Panc1 (cell line): Measurements from ENCODE around the gene CWC25.

Experiments used
- CTCF ChIP-seq: fragments of 450-650 bp; IDR thresholded peaks from 2 replicates; pipeline ENCODE4 v1.5.1; 2017; ENCODE audit warnings: mild to moderate bottlenecking
- POLR2AphosphoS5 ChIP-seq: IDR thresholded peaks from 2 replicates; pipeline ENCODE4 v1.6.1; 2012; ENCODE audit warnings: mild to moderate bottlenecking, low read depth, low read length, moderate library complexity
- REST ChIP-seq, 2 experiments: IDR thresholded peaks; 2 replicates each; pipeline ENCODE4 v1.6.1; 2011 to 2012; ENCODE audit warnings: low read depth in 2 of 2, control low read depth in 1 of 2, low read length in 1 of 2, mild to moderate bottlenecking in 1 of 2, moderate library complexity in 1 of 2; ENCODE audit not compliant: insufficient read depth in 1 of 2
- SIN3A ChIP-seq: IDR thresholded peaks from 2 replicates; pipeline ENCODE4 v1.6.1; 2012; ENCODE audit warnings: low read depth, mild to moderate bottlenecking, low read length, moderate library complexity, borderline replicate concordance; ENCODE audit not compliant: insufficient read depth
- TCF7L2 ChIP-seq: IDR thresholded peaks from 2 replicates; pipeline ENCODE4 v1.6.1; 2011; ENCODE audit warnings: mild to moderate bottlenecking, low read depth, low read length, inconsistent platforms

GRCh38 chr17:38868817-38869525, 43.9 kb upstream of the CWC25 start:
- TF ChIP-seq CTCF: no peak
- no peak for TF ChIP-seq POLR2AphosphoS5
- no peak for TF ChIP-seq REST (IDR thresholded peaks at IDR 0.05; ENCODE audit: insufficient read depth in 1 of 2, low read depth in 2 of 2, low read length in 1 of 2)
- no peak for TF ChIP-seq SIN3A
- TF ChIP-seq TCF7L2: no peak
